HG03520 (cell line): ENCODE data around the gene SYPL2.

Experiments used
- ATAC-seq: cut with Tn5 transposase; IDR thresholded peaks from one replicate; pipeline ENCODE4 v1.9.1; 2021; ENCODE audit warnings: mild to moderate bottlenecking, moderate library complexity; ENCODE audit not compliant: unreplicated experiment

SYPL2 gene

GRCh38 chr1:109490029-109490933, 23.9 kb downstream of the SYPL2 start:
- no peak for ATAC-seq

- no peak for ATAC-seq
Measured at GRCh38 chr1:109490934-109491302, 24.6 kb downstream of the SYPL2 start.

GRCh38 chr1:109491372-109491771, 25.0 kb downstream of the SYPL2 start:
- ATAC-seq = no peak

- ATAC-seq = no peak
Measured at GRCh38 chr1:109492779-109493178, 26.4 kb downstream of the SYPL2 start.

GRCh38 chr1:109493227-109493626, 26.9 kb downstream of the SYPL2 start:
- no peak for ATAC-seq

GRCh38 chr1:109493805-109494539, 27.6 kb downstream of the SYPL2 start, which contains the start of gene CYB561D1:
CYB561D1 (plus strand) TSS chr1:109494094; CDS start chr1:109494140, 46 bp downstream.
- peak; percentile 87 for ATAC-seq

- ATAC-seq = no peak
Measured at GRCh38 chr1:109495738-109496137, 29.4 kb downstream of the SYPL2 start.

- ATAC-seq = no peak
Measured at GRCh38 chr1:109497449-109498160, 31.3 kb downstream of the SYPL2 start.

GRCh38 chr1:109498161-109498801, 31.9 kb downstream of the SYPL2 start:
- no peak for ATAC-seq

GRCh38 chr1:109499081-109499480, 32.7 kb downstream of the SYPL2 start:
- no peak for ATAC-seq

- no peak for ATAC-seq
Measured at GRCh38 chr1:109499661-109500536, 33.6 kb downstream of the SYPL2 start.

- ATAC-seq = no peak
Measured at GRCh38 chr1:109500941-109501381, 34.6 kb downstream of the SYPL2 start.

GRCh38 chr1:109501644-109502363, 35.5 kb downstream of the SYPL2 start:
- ATAC-seq = no peak

- ATAC-seq = no peak
Measured at GRCh38 chr1:109502364-109502851, 36.1 kb downstream of the SYPL2 start.

GRCh38 chr1:109503935-109504334, 37.6 kb downstream of the SYPL2 start:
- no peak for ATAC-seq

GRCh38 chr1:109504974-109505373, 38.6 kb downstream of the SYPL2 start:
- ATAC-seq = no peak

- no peak for ATAC-seq
Measured at GRCh38 chr1:109508001-109508872, 41.9 kb downstream of the SYPL2 start.

GRCh38 chr1:109508873-109509175, 42.5 kb downstream of the SYPL2 start:
- ATAC-seq = no peak
